Keratinocyte (primary cell): ENCODE data around the gene PARD3. TPM values are rescaled to one million over a fixed set of nuclear protein-coding genes. Genes with fewer than 3 reads are reported as not detected.

ENCODE experiments used
- DNase-seq: peaks from one replicate; pipeline ENCODE4 v3.0.0-alpha.2; 2011; ENCODE audit warnings: low read depth, missing footprints, low spot score
- FAIRE-seq: peaks from 2 replicates; lab custom pipeline; 2011; peaks lifted over from hg19 to GRCh38; lab: Jason Lieb, UNC
- H2AFZ ChIP-seq: 2 replicates; pipeline ENCODE4 v1.6.0; 2012; ENCODE audit warnings: low read length, control low read depth, inconsistent platforms; ENCODE audit not compliant: control insufficient read depth
- H3K27ac ChIP-seq: 2 replicates; pipeline ENCODE4 v1.5.1; 2011; ENCODE audit warnings: low read length; ENCODE audit not compliant: control insufficient read depth, insufficient read depth
- H3K27me3 ChIP-seq: 3 replicates; pipeline ENCODE4 v1.6.0; 2011; ENCODE audit warnings: low read length; ENCODE audit not compliant: control insufficient read depth, insufficient read depth; ENCODE audit errors: extremely low read depth
- H3K36me3 ChIP-seq, 2 experiments: 2 replicates in 1 of 2; 3 replicates in 1 of 2; pipeline ENCODE4 v1.5.1; 2011; ENCODE audit warnings: low read length in 2 of 2, mild to moderate bottlenecking in 1 of 2; ENCODE audit not compliant: control insufficient read depth in 2 of 2, insufficient read depth in 2 of 2; ENCODE audit errors: extremely low read depth in 1 of 2
- H3K4me1 ChIP-seq: 3 replicates; pipeline ENCODE4 v1.5.1; 2011; ENCODE audit warnings: low read length; ENCODE audit not compliant: control insufficient read depth, insufficient read depth; ENCODE audit errors: extremely low read depth
- H3K4me2 ChIP-seq: 3 replicates; pipeline ENCODE4 v1.6.0; 2011; ENCODE audit warnings: low read depth, low read length; ENCODE audit not compliant: control insufficient read depth, insufficient read depth; ENCODE audit errors: extremely low read depth
- H3K4me3 ChIP-seq, 3 experiments: fragments of 200-600 bp in 1 of 3; sonication (generic) in 1 of 3; 2 replicates in 2 of 3; 3 replicates in 1 of 3; pipeline ENCODE4 v1.5.1; 2011 to 2016; ENCODE audit warnings: low read length in 3 of 3, mild to moderate bottlenecking in 3 of 3, control low read depth in 2 of 3, inconsistent platforms in 1 of 3, low read depth in 1 of 3, mixed read lengths in 1 of 3, mixed run types in 1 of 3, moderate library complexity in 1 of 3; ENCODE audit not compliant: control insufficient read depth in 2 of 3, insufficient read depth in 2 of 3; ENCODE audit errors: extremely low read depth in 1 of 3
- H3K79me2 ChIP-seq: 2 replicates; pipeline ENCODE4 v1.6.0; 2012; ENCODE audit warnings: low read length; ENCODE audit not compliant: control insufficient read depth, insufficient read depth
- H3K9ac ChIP-seq: 3 replicates; pipeline ENCODE4 v1.6.0; 2011; ENCODE audit warnings: low read length; ENCODE audit not compliant: control insufficient read depth, insufficient read depth; ENCODE audit errors: extremely low read depth
- H3K9me1 ChIP-seq: 3 replicates; pipeline ENCODE4 v1.6.0; 2011; ENCODE audit warnings: low read length; ENCODE audit not compliant: control insufficient read depth, insufficient read depth; ENCODE audit errors: extremely low read depth
- H3K9me3 ChIP-seq: 2 replicates; pipeline ENCODE4 v1.5.1; 2012; ENCODE audit warnings: low read depth, low read length; ENCODE audit not compliant: control insufficient read depth
- H4K20me1 ChIP-seq: 3 replicates; pipeline ENCODE4 v1.6.0; 2011; ENCODE audit warnings: low read length; ENCODE audit not compliant: control insufficient read depth, insufficient read depth; ENCODE audit errors: extremely low read depth
- CTCF ChIP-seq, 3 experiments: IDR thresholded peaks in 1 of 3; conservative IDR thresholded peaks in 1 of 3; optimal IDR thresholded peaks in 1 of 3; 2 replicates in 2 of 3; 3 replicates in 1 of 3; pipeline versions ENCODE3 to v1.5.1; 2011; ENCODE audit warnings: low read length in 3 of 3, mild to moderate bottlenecking in 3 of 3, moderate library complexity in 2 of 3, control low read depth in 1 of 3, inconsistent platforms in 1 of 3; ENCODE audit not compliant: insufficient read depth in 2 of 3; ENCODE audit errors: extremely low read depth in 1 of 3
- EZH2 ChIP-seq: IDR thresholded peaks from one replicate; pipeline ENCODE4 v1.6.1; 2012; ENCODE audit warnings: inconsistent platforms, mild to moderate bottlenecking, low read length, moderate library complexity
- dilution Hi-C: fragments of 300-500 bp; cut with MboI; formaldehyde crosslinking; loops from one replicate; pipeline ENCODE4 v1.7.0; 2020; ENCODE audit warnings: low sequenced_read_pairs; ENCODE audit not compliant: extremely low pct_ligation_motif_present
- polyA plus RNA-seq, 5 experiments: library from polyadenylated mRNA; depleted of rRNA in 3 of 5; stranded (reverse) in 3 of 5; stranded (forward) in 1 of 5; unstranded in 1 of 5; fragments of >200 nt; gene quantifications; 1 replicate in 1 of 5; 2 replicates in 3 of 5; 3 replicates in 1 of 5; pipeline versions ENCODE4 v1.2.1 to v1.2.3, GENCODE V29; 2011 to 2012; ENCODE audit warnings: missing spikeins in 2 of 5, low read depth in 1 of 5, low replicate concordance in 1 of 5

The PARD3 gene
- polyA plus RNA-seq, 1 donor (not counting 4 experiments of a cell fraction or from before 2014, with no cell fraction given), result 46.4 TPM

GRCh38 chr10:34378297-34378696 is 436.8 kb downstream of the PARD3 start:
- dilution Hi-C loops, result no loop called here
- FAIRE-seq, result no peak

DNA sequence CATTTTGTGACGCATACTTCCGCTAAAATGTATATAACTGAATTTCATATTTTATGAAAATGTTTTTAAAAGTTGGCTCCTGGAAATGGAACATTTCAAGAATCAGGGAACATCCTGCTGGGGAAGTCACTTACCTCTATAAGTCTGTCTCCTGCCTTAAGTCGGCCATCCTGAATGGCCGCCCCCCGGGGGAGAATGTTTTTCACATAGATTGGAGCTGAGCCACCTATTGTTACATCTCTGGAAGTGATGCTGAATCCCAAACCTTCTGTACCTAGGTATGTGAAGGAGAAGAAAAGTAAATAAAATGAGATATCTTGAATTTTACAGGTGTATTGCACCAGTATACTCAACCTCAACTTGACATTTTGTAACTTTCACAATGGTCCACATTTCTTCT is 437.3 kb downstream of the PARD3 start:
- DNase-seq (no peak), FAIRE-seq (no peak)
- Histone ChIP-seq H3K4me3 (no peak overlapping the region), H3K9me3 (no peaks in the 10 kb centered on the region), H4K20me1 (no peaks in the 10 kb centered on the region), H3K9me1 (no peaks in the 10 kb centered on the region), H3K27me3 (no peaks in the 10 kb centered on the region), H3K4me1 (no peaks in the 10 kb centered on the region), H3K79me2 (no peaks in the 10 kb centered on the region), H3K9ac (no peak overlapping the region), H3K4me2 (no peak overlapping the region), H3K36me3 (peaks cover 5% of the 10 kb centered on the region in 2 experiments), H2AFZ (no peak overlapping the region), H3K27ac (no peak overlapping the region)
- dilution Hi-C loops, result no loop called here
- no peak for TF ChIP-seq CTCF (optimal IDR thresholded peaks at IDR 0.05 in 1 of 3, IDR thresholded peaks at IDR 0.05 in 1 of 3, conservative IDR thresholded peaks at IDR 0.05 in 1 of 3; ENCODE audit: extremely low read depth in 1 of 3, insufficient read depth in 2 of 3, low read length in 3 of 3)
- TF ChIP-seq EZH2, result no peak

More at GRCh38 chr10:34378297-34378696, 436.8 kb downstream of the PARD3 start:
- no peak overlapping the region for H3K9ac ChIP-seq
- no peak for DNase-seq
- no peaks in the 10 kb centered on the region for H3K4me1 ChIP-seq
- H3K4me2 ChIP-seq, result no peak overlapping the region
- H3K79me2 ChIP-seq, result no peaks in the 10 kb centered on the region
- TF ChIP-seq EZH2 (no peak), CTCF (optimal IDR thresholded peaks at IDR 0.05 in 1 of 3, IDR thresholded peaks at IDR 0.05 in 1 of 3, conservative IDR thresholded peaks at IDR 0.05 in 1 of 3; ENCODE audit: extremely low read depth in 1 of 3, insufficient read depth in 2 of 3, low read length in 3 of 3) (no peak)
- no peaks in the 10 kb centered on the region for H3K9me1 ChIP-seq
- H3K9me3 ChIP-seq, result no peaks in the 10 kb centered on the region
- H3K4me3 ChIP-seq, result no peak overlapping the region
- H3K27me3 ChIP-seq, result no peaks in the 10 kb centered on the region
- no peak overlapping the region for H3K27ac ChIP-seq
- H3K36me3 ChIP-seq, result peaks cover 3 to 5% of the 10 kb centered on the region in 2 experiments
- H4K20me1 ChIP-seq, result no peaks in the 10 kb centered on the region
- no peak overlapping the region for H2AFZ ChIP-seq
